ENCODE results near the gene KIAA1958. TPM values are rescaled to one million over a fixed set of nuclear protein-coding genes. Genes with fewer than 3 reads are reported as not detected.

KIAA1958 gene
- total and polyA plus RNA-seq, 2 of the 4 experiments (the other 2 are of a cell fraction), result 0.65 to 1.8 TPM

GRCh38 chr9:112529316-112529715 is 42.7 kb downstream of the KIAA1958 start:
- Histone ChIP-seq H2BK120ac (ENCODE audit: low read depth, low read length) (no peak overlapping the region), H3K27ac (ENCODE audit: insufficient read depth, low read length) (no peak overlapping the region), H4K5ac (ENCODE audit: low read depth, low read length) (no peak overlapping the region), H4K91ac (ENCODE audit: insufficient read depth, low read depth, low read length) (no peak overlapping the region), H2AFZ (replicated peaks; ENCODE audit: low read length, poor library complexity) (no peak overlapping the region), H3K23ac (ENCODE audit: low read depth, low read length) (no peak overlapping the region), H3K36me3 (ENCODE audit: control insufficient read depth, insufficient read depth, low read length) (no peaks in the 10 kb centered on the region), H2AK9ac (replicated peaks; ENCODE audit: low read depth, low read length, poor library complexity) (no peak overlapping the region), H3K4me1 (ENCODE audit: control insufficient read depth, insufficient read depth, low read length) (peaks cover 3% of the 10 kb centered on the region), H3K9me1 (ENCODE audit: insufficient read depth, low read length) (peaks cover 5% of the 10 kb centered on the region; the same call in 1 of the 2 replicates), H4K8ac (ENCODE audit: low read depth in 2 of 2, low read length in 2 of 2) (no peak overlapping the region), H3K18ac (ENCODE audit: low read depth, low read length) (no peak overlapping the region), H3K4me2 (ENCODE audit: low read depth, low read length) (no peak overlapping the region), H3K56ac (ENCODE audit: extremely low read depth, insufficient read depth, low read length) (no peak overlapping the region), H3K4ac (ENCODE audit: low read depth, low read length) (no peak overlapping the region), H3K9me3 (ENCODE audit: control insufficient read depth, insufficient read depth, low read length) (no peaks in the 10 kb centered on the region), H3K79me1 (ENCODE audit: low read depth in 1 of 2, low read length in 2 of 2) (no peaks in the 10 kb centered on the region), H3K27me3 (ENCODE audit: control insufficient read depth, insufficient read depth, low read length) (no peaks in the 10 kb centered on the region), H2BK20ac (ENCODE audit: low read depth, low read length) (no peak overlapping the region), H2BK15ac (ENCODE audit: low read depth, low read length) (no peak overlapping the region), H2AK5ac (ENCODE audit: low read depth, low read length) (no peak overlapping the region), H4K20me1 (ENCODE audit: insufficient read depth, low read length) (no peaks in the 10 kb centered on the region), H3K14ac (replicated peaks; ENCODE audit: low read depth, low read length) (no peak overlapping the region), H3K4me3 (ENCODE audit: insufficient read depth, low read depth, low read length) (no peak overlapping the region), H3K9ac (ENCODE audit: low read depth, low read length) (no peak overlapping the region), H2BK5ac (ENCODE audit: low read depth, low read length, poor library complexity, severe bottlenecking) (no peak overlapping the region)
- intact Hi-C loops (cut with micrococcal nuclease), result no loop called here
- no TSS peak for BruUV-seq (replicated peaks)
- TF ChIP-seq NFE2L2 (IDR thresholded peaks at IDR 0.05; ENCODE audit: low read depth, low read length), result no peak
- TF ChIP-seq USF2 (IDR thresholded peaks at IDR 0.05; ENCODE audit: low read depth, low read length), result no peak
- TF ChIP-seq RCOR1 (IDR thresholded peaks at IDR 0.05; ENCODE audit: insufficient replicate concordance, low read length), result no peak
- TF ChIP-seq, protein P1, sequence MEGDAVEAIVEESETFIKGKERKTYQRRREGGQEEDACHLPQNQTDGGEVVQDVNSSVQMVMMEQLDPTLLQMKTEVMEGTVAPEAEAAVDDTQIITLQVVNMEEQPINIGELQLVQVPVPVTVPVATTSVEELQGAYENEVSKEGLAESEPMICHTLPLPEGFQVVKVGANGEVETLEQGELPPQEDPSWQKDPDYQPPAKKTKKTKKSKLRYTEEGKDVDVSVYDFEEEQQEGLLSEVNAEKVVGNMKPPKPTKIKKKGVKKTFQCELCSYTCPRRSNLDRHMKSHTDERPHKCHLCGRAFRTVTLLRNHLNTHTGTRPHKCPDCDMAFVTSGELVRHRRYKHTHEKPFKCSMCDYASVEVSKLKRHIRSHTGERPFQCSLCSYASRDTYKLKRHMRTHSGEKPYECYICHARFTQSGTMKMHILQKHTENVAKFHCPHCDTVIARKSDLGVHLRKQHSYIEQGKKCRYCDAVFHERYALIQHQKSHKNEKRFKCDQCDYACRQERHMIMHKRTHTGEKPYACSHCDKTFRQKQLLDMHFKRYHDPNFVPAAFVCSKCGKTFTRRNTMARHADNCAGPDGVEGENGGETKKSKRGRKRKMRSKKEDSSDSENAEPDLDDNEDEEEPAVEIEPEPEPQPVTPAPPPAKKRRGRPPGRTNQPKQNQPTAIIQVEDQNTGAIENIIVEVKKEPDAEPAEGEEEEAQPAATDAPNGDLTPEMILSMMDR (conservative IDR thresholded peaks at IDR 0.05; ENCODE audit: low read depth, low read length), result no peak
- TF ChIP-seq POLR2A (IDR thresholded peaks at IDR 0.05; ENCODE audit: low read depth, low read length), result no peak
- TF ChIP-seq CHD1 (IDR thresholded peaks at IDR 0.05; ENCODE audit: low read depth, low read length), result no peak
- no peak for TF ChIP-seq FOS (IDR thresholded peaks at IDR 0.05; ENCODE audit: low read depth, low read length)
- TF ChIP-seq RAD21 (IDR thresholded peaks at IDR 0.05; ENCODE audit: low read length), result no peak
- TF ChIP-seq CEBPB (IDR thresholded peaks at IDR 0.05; ENCODE audit: low read depth, low read length), result no peak
- no peak for TF ChIP-seq MAZ (IDR thresholded peaks at IDR 0.05; ENCODE audit: borderline replicate concordance, low read depth, low read length)
- no peak for TF ChIP-seq MAFK (IDR thresholded peaks at IDR 0.05; ENCODE audit: low read depth, low read length)
- ATAC-seq (ENCODE audit: low read depth) (no peak), DNase-seq (no peak)
- CTCF ChIA-PET, result interaction anchor here (0.6 kb wide), 1 partner anchor 33 kb away, joined by 5 read pairs; no protein-coding TSS in a partner anchor
- dilution Hi-C loops (cut with HindIII; ENCODE audit: low sequenced_read_pairs, unreplicated experiment), result no loop called here
- POLR2A ChIA-PET (ENCODE audit: unreplicated experiment), result no interaction called here
- WGBS, 2 experiments (ENCODE audit: extremely low coverage in 2 of 2, insufficient read length in 1 of 2), result no CpG with 5 or more reads among the region's 2 CpGs
- in situ Hi-C loops (cut with MboI; ENCODE audit: low sequenced_read_pairs), result no loop called here
